AG08396 (cell line): ENCODE measurements around the gene PPP1R13B.

Experiments used
- DNase-seq: peaks from one replicate; pipeline ENCODE4 v3.0.0; 2012; ENCODE audit warnings: low spot score, mixed read lengths

The PPP1R13B gene

GRCh38 chr14:103881268-103882201, 34.2 kb upstream of the PPP1R13B start:
- no peak for DNase-seq

- DNase-seq, result peak; percentile 84
These were observed 33.2 kb upstream of the PPP1R13B start for GRCh38 chr14:103880348-103881267.

- DNase-seq, result peak; percentile 73
These were observed 32.4 kb upstream of the PPP1R13B start for GRCh38 chr14:103879570-103880347.

GRCh38 chr14:103879118-103879569, 31.8 kb upstream of the PPP1R13B start:
- DNase-seq, result no peak

GRCh38 chr14:103878180-103878579, 30.8 kb upstream of the PPP1R13B start:
- DNase-seq, result no peak

GRCh38 chr14:103875010-103875409, 27.6 kb upstream of the PPP1R13B start:
- DNase-seq, result no peak

GRCh38 chr14:103872481-103873113, 25.2 kb upstream of the PPP1R13B start:
- DNase-seq, result no peak

- DNase-seq, result no peak
These were observed 24.5 kb upstream of the PPP1R13B start for GRCh38 chr14:103871596-103872480.

- no peak for DNase-seq
These were observed 23.7 kb upstream of the PPP1R13B start for GRCh38 chr14:103870891-103871595.

GRCh38 chr14:103870144-103870876, 22.9 kb upstream of the PPP1R13B start:
- DNase-seq, result no peak

GRCh38 chr14:103869406-103870143, 22.2 kb upstream of the PPP1R13B start:
- no peak for DNase-seq

- no peak for DNase-seq
These were observed 21.0 kb upstream of the PPP1R13B start for GRCh38 chr14:103868242-103868897.

- DNase-seq, result no peak
These were observed 20.2 kb upstream of the PPP1R13B start for GRCh38 chr14:103867523-103867953.

GRCh38 chr14:103867020-103867419, 19.6 kb upstream of the PPP1R13B start:
- DNase-seq, result no peak

GRCh38 chr14:103863245-103863644, 15.9 kb upstream of the PPP1R13B start:
- no peak for DNase-seq

- DNase-seq, result no peak
These were observed 15.0 kb upstream of the PPP1R13B start for GRCh38 chr14:103862393-103862782.
